Stomach (tissue), 4 donors: ENCODE data around the gene CNST.

ENCODE experiments used
- CTCF ChIP-seq, 7 experiments: fragments of 450-650 bp in 4 of 7; fragments of 200-600 bp in 3 of 7; sonication (generic) in 3 of 7; IDR thresholded peaks; one replicate each; pipeline ENCODE4 v1.5.1; 2016 to 2019; ENCODE audit warnings: antibody characterized with exemption in 7 of 7, control low read depth in 2 of 7, mild to moderate bottlenecking in 1 of 7
- EP300 ChIP-seq: sonication (generic); formaldehyde crosslinking; IDR thresholded peaks from one replicate; pipeline ENCODE4 v1.6.1; 2017; ENCODE audit warnings: antibody characterized with exemption
- POLR2A ChIP-seq, 4 donors: fragments of 450-650 bp; IDR thresholded peaks; one replicate each; pipeline ENCODE4 v1.6.1; 2016; ENCODE audit warnings: antibody characterized with exemption in 4 of 4, control low read depth in 2 of 4, mild to moderate bottlenecking in 1 of 4, moderate library complexity in 1 of 4
- POLR2AphosphoS5 ChIP-seq, 3 donors: sonication (generic); formaldehyde crosslinking; IDR thresholded peaks; one replicate each; pipeline ENCODE4 v1.6.1; 2016; ENCODE audit warnings: antibody characterized with exemption in 3 of 3

- TF ChIP-seq CTCF (IDR thresholded peaks at IDR 0.05) (no peak), POLR2AphosphoS5 (IDR thresholded peaks at IDR 0.05) (no peak), POLR2A (IDR thresholded peaks at IDR 0.05) (no peak), EP300 (no peak)
These were observed 65.2 kb downstream of the CNST start for GRCh38 chr1:246631426-246631825.
